Measurements from ENCODE around the gene UGT1A6.

Gene UGT1A6

DNA sequence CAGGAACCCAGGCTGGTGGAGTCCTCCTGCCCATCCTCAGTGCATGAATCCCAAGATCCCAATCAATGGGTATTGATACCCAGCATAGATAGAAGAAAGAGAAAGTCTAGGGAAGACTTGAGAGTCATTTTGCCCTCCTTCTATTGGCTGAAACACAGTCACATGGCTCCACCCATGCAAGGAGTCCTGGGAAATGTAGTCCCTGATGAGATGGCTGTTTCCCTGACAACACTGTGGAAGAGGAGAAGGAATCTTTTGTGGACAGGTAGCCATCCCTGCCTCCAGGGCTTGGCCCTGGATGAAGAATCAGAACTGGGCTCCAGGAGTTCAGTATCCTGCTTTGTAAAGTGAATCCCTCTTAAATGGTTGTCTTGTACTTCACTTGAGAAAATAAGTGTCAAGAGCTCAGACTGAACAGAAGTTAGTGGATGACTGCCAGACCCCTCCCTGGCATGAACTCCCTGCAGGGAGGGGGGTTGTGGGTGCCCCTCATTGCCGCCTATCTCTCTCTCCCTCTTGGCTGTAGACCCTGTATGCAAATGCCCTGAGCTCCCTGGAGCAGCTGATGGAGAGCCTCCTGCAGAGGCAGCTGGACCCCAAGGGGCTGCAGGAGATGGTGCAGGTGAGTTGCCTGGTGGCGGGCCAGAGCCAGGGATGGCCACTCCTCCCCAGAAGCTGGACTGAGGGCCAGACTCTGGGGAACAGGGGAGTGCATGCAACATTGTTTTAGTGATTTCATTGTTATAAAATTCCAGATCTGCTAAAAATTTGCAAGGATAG lies 121.6 kb downstream of the UGT1A6 start:
- DNase-seq (ENCODE audit: extremely low read depth, low read depth) = no peak

DNA sequence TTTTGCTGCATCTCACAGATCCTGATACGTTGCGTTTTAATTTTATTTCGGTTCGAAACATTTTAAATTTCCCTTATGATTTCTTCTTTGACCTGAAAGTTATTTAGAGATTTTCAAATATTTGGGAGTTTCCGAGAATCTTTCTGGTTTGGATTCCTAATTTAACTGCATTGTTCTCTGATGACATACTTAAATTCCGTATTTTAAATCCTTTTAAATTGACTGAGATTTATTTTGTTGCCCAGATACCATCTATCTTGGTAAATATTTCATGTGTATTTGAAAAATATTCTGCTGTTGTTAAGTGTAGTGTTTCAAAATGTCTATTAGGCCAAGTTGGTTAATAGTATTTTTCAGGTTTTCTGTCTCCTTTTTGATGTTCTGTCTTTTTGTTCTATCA lies 123.2 kb downstream of the UGT1A6 start:
- TF ChIP-seq, protein P1, sequence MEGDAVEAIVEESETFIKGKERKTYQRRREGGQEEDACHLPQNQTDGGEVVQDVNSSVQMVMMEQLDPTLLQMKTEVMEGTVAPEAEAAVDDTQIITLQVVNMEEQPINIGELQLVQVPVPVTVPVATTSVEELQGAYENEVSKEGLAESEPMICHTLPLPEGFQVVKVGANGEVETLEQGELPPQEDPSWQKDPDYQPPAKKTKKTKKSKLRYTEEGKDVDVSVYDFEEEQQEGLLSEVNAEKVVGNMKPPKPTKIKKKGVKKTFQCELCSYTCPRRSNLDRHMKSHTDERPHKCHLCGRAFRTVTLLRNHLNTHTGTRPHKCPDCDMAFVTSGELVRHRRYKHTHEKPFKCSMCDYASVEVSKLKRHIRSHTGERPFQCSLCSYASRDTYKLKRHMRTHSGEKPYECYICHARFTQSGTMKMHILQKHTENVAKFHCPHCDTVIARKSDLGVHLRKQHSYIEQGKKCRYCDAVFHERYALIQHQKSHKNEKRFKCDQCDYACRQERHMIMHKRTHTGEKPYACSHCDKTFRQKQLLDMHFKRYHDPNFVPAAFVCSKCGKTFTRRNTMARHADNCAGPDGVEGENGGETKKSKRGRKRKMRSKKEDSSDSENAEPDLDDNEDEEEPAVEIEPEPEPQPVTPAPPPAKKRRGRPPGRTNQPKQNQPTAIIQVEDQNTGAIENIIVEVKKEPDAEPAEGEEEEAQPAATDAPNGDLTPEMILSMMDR (IDR thresholded peaks at IDR 0.05; ENCODE audit: low read depth, low read length) = no peak
- no peak for DNase-seq (ENCODE audit: extremely low read depth, low read depth)

More for the DNA sequence above, 121.6 kb downstream of the UGT1A6 start:
- TF ChIP-seq, protein P1 (IDR thresholded peaks at IDR 0.05; ENCODE audit: low read depth, low read length) = no peak

DNA sequence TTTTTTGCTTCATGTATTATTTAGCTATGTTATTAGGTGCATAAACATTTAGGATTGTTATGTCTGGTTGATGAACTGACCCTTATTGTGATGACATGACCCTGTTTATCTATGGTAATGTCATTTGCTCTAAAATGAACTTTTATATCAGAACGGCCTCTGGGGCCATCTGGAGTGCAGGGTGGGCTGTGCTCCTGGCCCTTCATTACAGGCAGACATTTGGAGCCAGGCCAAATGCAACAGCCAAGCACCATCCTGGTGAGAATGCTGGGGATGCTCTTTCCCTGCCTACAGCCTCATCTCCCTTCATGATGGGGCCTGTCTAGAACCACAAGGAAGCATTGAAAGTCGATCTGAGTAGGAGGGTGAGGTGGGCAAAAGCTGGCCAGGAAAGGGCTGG lies 123.6 kb downstream of the UGT1A6 start:
- DNase-seq (ENCODE audit: extremely low read depth, low read depth) = no peak
- TF ChIP-seq, protein P1 (IDR thresholded peaks at IDR 0.05; ENCODE audit: low read depth, low read length) = no peak

DNA sequence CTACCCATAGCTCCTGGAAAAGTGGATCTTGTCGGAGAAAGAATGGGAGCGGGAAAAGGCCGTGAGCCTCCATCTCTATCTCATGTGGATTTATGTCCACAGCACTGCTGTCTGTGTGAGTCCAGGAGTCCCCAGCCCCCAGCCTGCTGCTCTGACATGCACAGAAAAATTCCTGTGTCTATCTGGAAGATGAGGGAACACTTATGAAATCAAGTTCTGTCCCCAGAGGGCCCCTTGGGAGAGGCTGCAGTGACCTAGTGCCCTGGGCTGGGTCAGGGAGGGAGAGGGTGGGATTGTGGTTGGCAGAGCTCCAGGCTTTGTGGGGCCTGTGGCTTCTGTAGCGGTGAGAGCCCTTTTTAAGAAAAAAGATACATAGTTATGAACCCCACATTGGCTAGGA lies 124.1 kb downstream of the UGT1A6 start:
- no peak for DNase-seq (ENCODE audit: extremely low read depth, low read depth)

DNA sequence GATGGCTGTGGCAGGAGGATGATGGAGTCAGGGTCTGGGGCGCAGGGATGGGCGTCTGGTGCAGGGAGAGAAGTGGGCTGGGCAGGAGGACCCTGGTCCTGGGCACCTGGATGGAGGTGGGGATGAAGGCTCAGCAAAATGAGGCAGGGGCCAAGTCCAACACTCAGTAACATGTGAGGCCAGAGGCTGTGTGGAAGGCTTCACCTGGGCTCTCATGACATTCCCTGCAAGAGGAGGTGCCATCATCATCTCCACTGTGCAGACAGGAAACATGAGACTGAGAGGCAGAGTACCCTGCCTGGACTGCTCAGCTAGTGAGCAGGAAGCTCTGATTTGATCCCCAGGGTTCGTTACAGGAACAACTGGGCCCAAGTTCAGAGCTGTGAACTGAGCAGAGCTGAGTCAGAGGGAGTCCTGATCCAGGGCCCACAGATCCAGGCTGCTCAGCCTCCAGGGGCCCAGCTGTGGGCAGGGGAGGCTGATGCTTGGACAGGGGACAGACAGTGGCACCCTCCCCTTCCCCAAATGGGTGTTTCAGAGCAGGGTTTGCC lies 124.7 kb downstream of the UGT1A6 start:
- DNase-seq (ENCODE audit: extremely low read depth, low read depth) = no peak
- TF ChIP-seq, protein P1 (IDR thresholded peaks at IDR 0.05; ENCODE audit: low read depth, low read length) = no peak

More for the DNA sequence above, 124.1 kb downstream of the UGT1A6 start:
- TF ChIP-seq, protein P1 (IDR thresholded peaks at IDR 0.05; ENCODE audit: low read depth, low read length) = no peak

DNA sequence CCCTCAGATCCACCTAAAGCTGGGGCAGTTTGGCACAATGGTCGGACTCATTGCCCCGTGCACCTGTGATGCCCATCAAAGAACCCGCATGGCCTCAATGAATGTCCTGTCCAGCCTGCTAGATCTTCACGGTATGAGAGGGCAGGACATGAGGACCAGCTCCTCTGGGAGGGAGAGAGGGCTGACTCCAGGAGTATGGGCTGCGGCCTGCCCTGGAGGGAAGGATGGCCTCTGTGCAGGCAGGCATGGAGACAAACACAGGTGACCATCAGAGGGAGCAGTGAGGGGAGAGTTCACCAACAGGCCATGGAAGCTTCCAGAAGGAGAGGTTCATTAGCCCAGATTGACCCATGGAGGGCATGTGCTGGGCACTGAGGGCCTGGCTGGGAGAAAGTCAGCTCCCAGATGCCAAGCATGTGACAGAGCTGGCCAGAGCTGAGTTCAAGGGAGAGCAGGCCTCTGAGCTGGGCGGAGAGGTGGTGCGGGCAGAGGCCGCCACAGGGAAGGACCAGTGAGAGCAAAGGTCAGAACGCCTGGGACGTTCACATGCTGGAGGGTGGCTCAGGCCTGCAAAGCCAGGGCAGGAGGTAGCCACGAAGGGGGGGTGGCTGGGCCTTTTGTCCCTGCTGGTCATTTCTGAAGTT lies 125.4 kb downstream of the UGT1A6 start:
- TF ChIP-seq, protein P1 (IDR thresholded peaks at IDR 0.05; ENCODE audit: low read depth, low read length) = no peak
- DNase-seq (ENCODE audit: extremely low read depth, low read depth) = no peak

All from AG09319 (cell line).